Cortex of kidney (tissue), 1 donor: ENCODE measurements around the gene DUSP19.

Experiments used
- DNase-seq: peaks from one replicate; lab custom pipeline; 2025; lab: John Stamatoyannopoulos, UW

DUSP19 gene

GRCh38 chr2:183068561-183068960 is 10.0 kb upstream of the DUSP19 start:
- DNase-seq: no peak

GRCh38 chr2:183069174-183069573 is 9.4 kb upstream of the DUSP19 start:
- DNase-seq: no peak

- DNase-seq: no peak
Observed at GRCh38 chr2:183070942-183071844, 7.4 kb upstream of the DUSP19 start.

DNA sequence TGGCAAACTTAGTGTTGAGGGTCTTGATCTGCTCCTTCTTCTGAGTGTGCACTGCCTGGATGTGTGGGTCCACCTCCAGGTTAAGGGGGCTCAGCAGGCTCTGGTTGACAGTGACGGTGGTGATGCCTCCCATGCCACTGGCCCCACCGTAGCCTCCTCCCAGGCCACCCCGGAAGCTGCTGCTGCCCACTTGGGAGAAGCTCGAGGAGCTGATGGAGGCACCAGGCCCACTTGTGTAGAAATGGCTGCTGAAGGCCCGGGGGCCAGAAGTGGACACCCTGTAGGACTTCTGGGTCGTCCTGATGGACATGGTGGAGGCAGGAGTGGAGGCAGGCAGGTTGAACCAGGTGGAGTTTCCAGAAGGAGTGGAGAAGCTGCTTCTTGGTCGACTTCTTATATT is 6.4 kb upstream of the DUSP19 start:
- no peak for DNase-seq

- no peak for DNase-seq
Observed at GRCh38 chr2:183078163-183078463, 434 bp upstream of the DUSP19 start.

- no peak for DNase-seq
Observed at GRCh38 chr2:183079139-183079775, 710 bp downstream of the DUSP19 start.

- no peak for DNase-seq
Observed at GRCh38 chr2:183081911-183082310, 3.4 kb downstream of the DUSP19 start.

DNA sequence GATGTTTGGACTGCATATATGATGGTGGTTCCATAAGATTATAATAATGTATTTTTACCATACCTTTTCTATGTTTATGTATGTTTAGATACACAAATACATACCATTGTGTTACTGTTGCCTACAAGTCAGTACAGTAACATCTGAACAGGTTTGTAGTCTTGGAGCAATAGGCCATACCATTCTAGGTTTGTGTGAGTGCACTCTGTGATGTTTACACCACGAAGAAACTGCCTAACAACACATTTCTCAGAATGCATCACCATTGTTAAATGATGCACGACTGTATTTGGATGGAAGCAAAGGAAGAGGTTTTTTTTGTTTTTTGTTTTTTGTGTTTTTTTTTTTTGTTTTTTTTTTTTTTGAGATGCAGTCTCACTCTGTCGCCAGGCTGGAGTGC is 9.5 kb downstream of the DUSP19 start:
- DNase-seq: no peak

DNA sequence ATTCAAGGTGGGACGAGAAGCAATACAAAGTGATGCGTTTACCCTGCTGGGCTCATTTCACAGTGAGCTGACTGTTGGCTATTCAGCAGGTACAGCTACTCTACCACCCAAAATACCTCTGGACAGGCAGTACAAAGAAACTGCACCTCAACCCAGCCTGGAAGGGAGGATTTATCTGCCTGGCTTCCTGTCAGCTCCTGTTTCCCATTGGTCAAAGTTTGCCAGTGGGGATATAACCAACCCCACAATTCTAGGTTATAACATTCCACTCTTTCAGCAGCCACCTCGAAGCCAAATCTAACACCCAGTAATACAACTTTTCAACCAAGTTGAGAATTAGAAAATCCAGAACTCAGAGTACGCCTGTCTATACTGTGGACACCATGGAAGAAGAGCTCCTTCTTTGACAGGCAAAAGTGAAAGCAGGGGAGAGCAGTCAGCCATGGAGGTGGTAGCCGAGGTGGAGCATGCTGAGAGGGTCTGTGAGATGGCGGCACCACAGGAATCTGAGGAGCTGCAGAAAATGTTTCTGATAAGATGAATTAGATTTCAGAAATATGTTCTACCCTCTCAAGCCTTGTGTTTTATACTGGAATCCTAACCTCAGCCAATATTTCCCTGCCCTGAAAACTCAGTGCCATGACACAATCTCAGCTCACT is 10.8 kb downstream of the DUSP19 start:
- DNase-seq: no peak

DNA sequence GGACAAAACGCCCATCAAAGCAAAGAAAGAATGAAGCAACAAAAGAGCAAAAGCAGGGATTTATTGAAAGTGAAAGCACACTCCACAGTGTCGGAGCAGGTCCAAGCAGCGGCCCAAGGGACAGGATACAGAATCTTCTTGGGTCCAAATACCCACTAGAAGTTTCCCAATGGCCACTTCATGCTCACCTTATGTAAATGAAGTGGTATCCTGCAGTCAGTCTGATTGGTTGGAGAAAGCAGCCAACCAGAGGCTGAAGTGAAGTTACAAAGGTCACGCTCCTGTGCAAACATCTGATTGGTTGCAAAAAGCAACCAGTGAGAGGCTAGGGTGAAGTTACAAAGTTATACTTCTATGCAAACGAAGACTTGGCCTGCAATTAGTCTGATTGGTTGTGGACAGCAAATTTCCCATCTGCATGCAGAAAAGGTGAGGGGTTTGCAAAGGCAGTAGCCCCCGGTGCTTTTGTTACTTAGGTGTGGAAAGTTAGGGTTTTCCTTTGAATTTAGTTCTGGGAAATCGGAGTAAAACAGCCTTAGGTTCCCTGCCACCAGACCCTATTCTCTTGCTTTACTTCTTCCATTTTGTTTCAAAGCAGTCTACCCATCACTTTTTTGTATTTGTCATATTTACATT is 12.9 kb downstream of the DUSP19 start:
- DNase-seq: no peak

DNA sequence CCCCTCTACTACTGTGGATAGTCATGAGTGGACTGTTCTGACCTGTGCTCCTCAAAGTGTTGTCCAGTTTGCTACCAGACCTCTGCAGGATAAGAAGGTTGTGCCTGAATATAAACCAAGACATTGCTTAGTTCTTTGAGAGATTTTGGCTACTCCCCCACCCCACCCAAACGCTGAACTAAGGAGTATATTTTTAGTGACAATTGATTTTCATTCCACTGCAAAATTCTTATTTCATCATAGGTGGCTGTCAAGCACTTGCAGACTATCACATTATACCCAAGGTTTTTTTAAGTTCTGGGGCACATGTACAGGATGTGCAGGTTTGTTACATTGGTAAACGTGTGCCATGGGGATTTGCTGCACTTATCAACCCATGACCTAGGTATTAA is 13.4 kb downstream of the DUSP19 start:
- DNase-seq: no peak

- no peak for DNase-seq
Observed at GRCh38 chr2:183093857-183094657, 15.5 kb downstream of the DUSP19 start.

- DNase-seq: no peak
Observed at GRCh38 chr2:183105402-183106134, 27.0 kb downstream of the DUSP19 start.

GRCh38 chr2:183112577-183112976 is 34.0 kb downstream of the DUSP19 start:
- DNase-seq: no peak

DNA sequence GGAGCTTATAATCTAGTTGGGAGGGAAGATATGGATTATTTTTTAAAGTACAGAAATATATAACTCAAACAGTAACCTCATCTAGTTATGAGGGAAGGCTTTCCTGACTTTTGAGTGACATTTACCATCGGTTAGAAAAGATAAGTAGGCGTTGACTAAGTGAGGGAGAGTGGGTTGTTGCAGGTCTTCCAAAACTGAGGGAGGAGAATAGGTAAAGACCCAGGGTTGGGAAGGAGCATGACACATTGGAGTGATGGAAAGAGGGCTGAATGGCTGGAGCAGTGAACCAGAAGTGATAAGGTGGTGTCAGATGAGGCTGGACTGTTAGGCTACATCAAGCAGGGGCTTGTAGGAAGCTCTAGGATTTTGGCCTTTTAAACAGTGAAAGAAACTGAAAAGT is 35.1 kb downstream of the DUSP19 start:
- DNase-seq: no peak

GRCh38 chr2:183117226-183117625 is 38.7 kb downstream of the DUSP19 start:
- no peak for DNase-seq

DNA sequence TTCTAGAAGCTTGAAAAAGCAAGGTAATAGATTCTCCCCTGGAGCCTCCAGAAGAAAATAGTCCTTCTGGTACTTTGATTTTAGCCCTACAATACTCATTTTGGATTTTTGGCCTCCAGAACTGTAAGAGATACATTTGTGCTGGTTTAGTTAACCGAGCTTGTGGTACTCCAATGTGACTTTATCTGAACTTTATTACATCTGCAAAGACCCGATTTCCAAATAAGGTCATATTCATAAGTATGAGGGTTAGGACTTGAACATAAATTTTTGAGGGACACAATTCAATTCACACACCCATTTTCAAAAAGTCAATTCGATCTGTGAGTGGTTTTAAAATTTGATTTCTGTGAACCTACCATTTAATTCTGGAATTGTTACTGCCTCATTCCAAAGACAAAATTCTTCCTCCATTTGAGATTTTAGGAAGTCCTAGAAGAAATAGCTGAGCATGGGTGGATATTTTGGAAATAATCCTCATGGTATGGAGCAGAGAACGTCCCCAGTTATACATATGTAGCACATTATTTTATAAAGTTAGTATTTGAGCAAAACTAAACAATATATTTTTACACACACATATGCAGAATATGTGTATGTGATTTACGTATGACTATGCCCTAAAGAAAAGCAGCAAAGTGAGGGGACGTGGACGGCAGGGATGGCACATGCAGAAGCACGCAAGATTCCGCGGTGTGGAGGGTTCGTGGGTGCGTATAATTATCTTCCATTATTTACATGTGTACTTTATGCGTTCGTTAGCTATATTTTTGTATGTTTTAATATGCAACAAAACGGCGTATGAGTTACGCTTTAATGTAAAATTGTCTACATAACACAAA is 44.8 kb downstream of the DUSP19 start:
- DNase-seq: no peak

- no peak for DNase-seq
Observed at GRCh38 chr2:183123959-183124221, 45.3 kb downstream of the DUSP19 start.

DNA sequence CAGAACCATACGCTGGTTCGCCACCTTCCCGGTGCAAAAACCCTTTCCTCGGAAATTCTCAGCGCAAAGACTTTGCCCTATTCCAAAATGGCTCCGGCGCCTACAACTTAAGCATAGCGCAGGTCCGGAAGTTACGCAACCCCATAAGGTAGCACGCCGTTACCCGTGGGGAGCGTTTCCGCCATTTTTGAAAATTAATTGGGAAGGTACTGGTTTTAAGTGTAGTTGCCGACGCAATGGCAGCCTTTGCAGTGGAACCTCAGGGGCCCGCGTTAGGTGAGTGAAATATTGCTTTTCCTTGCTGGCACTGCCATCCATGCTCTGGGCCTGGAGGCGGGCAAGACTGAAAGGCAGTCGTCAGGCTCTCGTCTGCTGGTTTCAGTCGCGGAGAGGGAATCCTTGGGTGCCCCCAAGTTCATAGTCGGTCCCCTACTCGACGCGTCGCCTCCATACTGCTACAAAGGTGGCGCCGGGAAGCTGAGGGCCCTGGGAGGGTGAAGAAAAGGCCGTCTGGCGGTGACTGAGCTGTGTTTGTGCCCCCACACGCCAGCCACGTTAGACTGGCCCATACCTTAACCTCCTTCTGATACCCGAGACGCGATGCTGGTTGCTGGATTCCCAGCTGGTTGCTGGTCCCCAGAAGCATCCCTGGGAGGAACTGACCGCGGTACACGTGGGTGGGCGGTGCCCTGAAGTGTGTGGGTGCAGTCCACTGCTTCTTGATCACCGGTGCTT is 45.8 kb downstream of the DUSP19 start, which contains the start of gene NUP35:
Gene NUP35 (plus strand): TSS at position 222 of the 735 bp plus-strand sequence. CDS start 15 bp downstream, at position 237.
- DNase-seq: no peak

GRCh38 chr2:183124957-183125255 is 46.4 kb downstream of the DUSP19 start:
- no peak for DNase-seq
